Sigmoid colon (tissue), 7 donors: ENCODE results near the gene SARNP. TPM values are rescaled to one million over a fixed set of nuclear protein-coding genes. Genes with fewer than 3 reads are reported as not detected.

Experiments
- DNase-seq: peaks from one replicate; pipeline ENCODE4 v3.0.0-alpha.2; 2019
- H3K27ac ChIP-seq, 4 donors: fragments of 200-600 bp; sonication (generic); one replicate each; pipeline ENCODE4 v1.5.1; 2016 to 2019; ENCODE audit warnings: mild to moderate bottlenecking in 1 of 4
- H3K27me3 ChIP-seq, 3 donors: fragments of 200-600 bp; sonication (generic); one replicate each; pipeline ENCODE4 v1.5.1; 2019; ENCODE audit warnings: mild to moderate bottlenecking in 1 of 3
- H3K36me3 ChIP-seq, 4 donors: fragments of 200-600 bp; sonication (generic); one replicate each; pipeline ENCODE4 v1.5.1; 2016 to 2019
- H3K4me1 ChIP-seq, 4 donors: fragments of 200-600 bp; sonication (generic); one replicate each; pipeline ENCODE4 v1.5.1; 2017 to 2019
- H3K4me3 ChIP-seq, 4 donors: fragments of 200-600 bp; sonication (generic); one replicate each; pipeline ENCODE4 v1.5.1; 2017 to 2019; ENCODE audit warnings: mild to moderate bottlenecking in 2 of 4, moderate library complexity in 1 of 4
- H3K9me3 ChIP-seq, 4 donors: fragments of 200-600 bp in 3 of 4; sonication (generic) in 3 of 4; one replicate each; pipeline versions ENCODE4 v1.5.1 to v1.6.1; 2013 to 2019
- CTCF ChIP-seq, 4 experiments: fragments of 450-650 bp in 3 of 4; fragments of 200-600 bp in 1 of 4; IDR thresholded peaks; one replicate each; pipeline ENCODE4 v1.5.1; 2016 to 2019; ENCODE audit warnings: antibody characterized with exemption in 4 of 4, mild to moderate bottlenecking in 3 of 4, moderate library complexity in 2 of 4
- EP300 ChIP-seq, 4 donors: sonication (generic); formaldehyde crosslinking; IDR thresholded peaks; one replicate each; pipeline ENCODE4 v1.6.1; 2017; ENCODE audit warnings: antibody characterized with exemption in 4 of 4
- POLR2A ChIP-seq, 2 donors: fragments of 450-650 bp; IDR thresholded peaks; one replicate each; pipeline ENCODE4 v1.6.1; 2016; ENCODE audit warnings: antibody characterized with exemption in 2 of 2, mild to moderate bottlenecking in 2 of 2, moderate library complexity in 2 of 2
- POLR2AphosphoS5 ChIP-seq, 4 donors: sonication (generic); formaldehyde crosslinking; IDR thresholded peaks; one replicate each; pipeline ENCODE4 v1.6.1; 2017; ENCODE audit warnings: antibody characterized with exemption in 4 of 4
- WGBS, 2 donors: extraction: QIAGEN DNeasy Blood & Tissue Kit; methylation state at CpG; one replicate each; pipeline ENCODE4 v1.1.7; 2013; 5-methylcytosine and 5-hydroxymethylcytosine counted together
- intact Hi-C: fragments of 100-400 bp; cut with DNase I; formaldehyde crosslinking; loops from one replicate; pipeline ENCODE4 v1.15.1; 2023
- polyA plus RNA-seq, 3 donors: library from polyadenylated mRNA; stranded (reverse); fragments of 200-250 nt; gene quantifications; one replicate each; pipeline ENCODE4 v1.2.3, GENCODE V29; 2013
- total RNA-seq, 4 donors: library from RNA; depleted of rRNA; stranded (reverse); fragments of >200 nt; gene quantifications; one replicate each; pipeline ENCODE4 v1.1.0, GENCODE V29; 2016
- donor health status: healthy with polysubstance abuse.
- donor health status: Bipolar disorder and iron deficiency.
- donor health status: healthy.

The SARNP gene
- total and polyA plus RNA-seq, 7 donors: 49.0 to 106 (median 81.9) TPM

GRCh38 chr12:55824726-55825125, 7.2 kb upstream of the SARNP start:
- no peak for DNase-seq
- H3K4me1 ChIP-seq: peaks cover 0 to 34% (median 32%) of the 10 kb centered on the region in 4 donors
- TF ChIP-seq EP300 (IDR thresholded peaks at IDR 0.05) (no peak), POLR2AphosphoS5 (IDR thresholded peaks at IDR 0.05) (no peak), POLR2A (IDR thresholded peaks at IDR 0.05) (no peak), CTCF (IDR thresholded peaks at IDR 0.05) (no peak)
- no peak overlapping the region for H3K4me3 ChIP-seq
- no peaks in the 10 kb centered on the region for H3K9me3 ChIP-seq
- WGBS, 2 donors: 80 to 82% methylated on average over 5 of the region's 5 CpGs
- H3K36me3 ChIP-seq: peaks cover 14 to 44% (median 32%) of the 10 kb centered on the region in 4 donors
- no peak overlapping the region for H3K27ac ChIP-seq
- intact Hi-C loops: no loop called here
- H3K27me3 ChIP-seq: no peaks in the 10 kb centered on the region

GRCh38 chr12:55823419-55823818, 5.9 kb upstream of the SARNP start:
- TF ChIP-seq POLR2A (IDR thresholded peaks at IDR 0.05) (no peak), POLR2AphosphoS5 (IDR thresholded peaks at IDR 0.05) (no peak), CTCF (IDR thresholded peaks at IDR 0.05) (no peak), EP300 (IDR thresholded peaks at IDR 0.05) (no peak)
- Histone ChIP-seq H3K27me3 (no peaks in the 10 kb centered on the region), H3K4me1 (peaks cover 0 to 34% (median 30%) of the 10 kb centered on the region in 4 donors), H3K9me3 (no peaks in the 10 kb centered on the region), H3K27ac (no peak overlapping the region), H3K36me3 (peaks cover 14 to 46% (median 34%) of the 10 kb centered on the region in 4 donors), H3K4me3 (no peak overlapping the region)
- intact Hi-C loops: no loop called here
- WGBS, 2 donors: 37 to 80% methylated on average over 4 of the region's 4 CpGs
- DNase-seq: no peak

- 12 to 55% methylated on average over 6 of the region's 6 CpGs for WGBS, 2 donors
- Histone ChIP-seq H3K27ac (no peak overlapping the region), H3K9me3 (no peaks in the 10 kb centered on the region), H3K4me1 (peaks cover 0 to 25% (median 20%) of the 10 kb centered on the region in 4 donors), H3K36me3 (peaks cover 14 to 40% (median 33%) of the 10 kb centered on the region in 4 donors), H3K4me3 (no peak overlapping the region), H3K27me3 (no peaks in the 10 kb centered on the region)
- intact Hi-C loops: no loop called here
- DNase-seq: no peak
- TF ChIP-seq CTCF (IDR thresholded peaks at IDR 0.05) (peak in 1 of 4 experiments; percentile 1), POLR2AphosphoS5 (IDR thresholded peaks at IDR 0.05) (no peak)
These were observed 4.7 kb upstream of the SARNP start for GRCh38 chr12:55822228-55822627.

GRCh38 chr12:55820679-55821078, 3.2 kb upstream of the SARNP start:
- H3K4me3 ChIP-seq: no peak overlapping the region
- no peak overlapping the region for H3K27ac ChIP-seq
- peaks cover 0 to 22% (median 19%) of the 10 kb centered on the region in 4 donors for H3K4me1 ChIP-seq
- WGBS, 2 donors: 91 to 100% methylated on average over 1 of the region's 1 CpG
- DNase-seq: no peak
- intact Hi-C loops: no loop called here
- H3K9me3 ChIP-seq: no peaks in the 10 kb centered on the region
- H3K27me3 ChIP-seq: no peaks in the 10 kb centered on the region
- H3K36me3 ChIP-seq: peaks cover 14 to 39% (median 33%) of the 10 kb centered on the region in 4 donors
- no peak for TF ChIP-seq POLR2AphosphoS5 (IDR thresholded peaks at IDR 0.05)

- Histone ChIP-seq H3K4me3 (no peak overlapping the region), H3K27me3 (no peaks in the 10 kb centered on the region), H3K4me1 (peaks cover 0 to 39% (median 35%) of the 10 kb centered on the region in 4 donors), H3K36me3 (peaks cover 14 to 55% (median 36%) of the 10 kb centered on the region in 4 donors), H3K27ac (peak overlapping the region in 3 of 4 donors; percentile 82 to 89 (median 83)), H3K9me3 (no peaks in the 10 kb centered on the region)
- TF ChIP-seq POLR2A (IDR thresholded peaks at IDR 0.05) (no peak), EP300 (IDR thresholded peaks at IDR 0.05) (no peak), CTCF (IDR thresholded peaks at IDR 0.05) (no peak), POLR2AphosphoS5 (IDR thresholded peaks at IDR 0.05) (no peak)
- WGBS, 2 donors: 67 to 77% methylated on average over 6 of the region's 6 CpGs
- intact Hi-C loops: loop anchor here (5.0 kb wide), 1 partner anchor 82 kb away; no protein-coding TSS in a partner anchor
- no peak for DNase-seq
These were observed 1.4 kb upstream of the SARNP start for GRCh38 chr12:55818886-55819285.
